ENCODE measurements around the gene TMEM178B.

DNA sequence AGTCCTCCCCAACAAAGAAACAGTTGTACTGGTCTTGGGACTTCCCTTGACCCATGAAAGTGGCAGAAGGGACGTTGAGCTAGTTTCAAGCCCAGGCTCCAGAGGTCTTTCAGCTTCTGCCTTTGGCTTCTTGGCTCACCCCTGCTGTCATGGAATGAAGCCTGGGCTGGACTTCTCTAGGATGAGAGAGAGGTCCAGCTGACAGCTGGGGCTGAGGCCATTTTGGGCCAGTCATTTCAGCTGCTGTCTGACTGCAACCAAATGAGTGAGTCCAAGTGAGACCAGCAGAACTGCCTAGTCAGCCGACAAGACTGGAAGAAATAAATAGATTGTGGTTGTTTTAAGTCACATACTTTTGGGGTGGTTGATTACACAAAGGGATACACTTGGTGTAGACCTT, 76.6 kb downstream of the TMEM178B start:
- TF ChIP-seq, protein P1, sequence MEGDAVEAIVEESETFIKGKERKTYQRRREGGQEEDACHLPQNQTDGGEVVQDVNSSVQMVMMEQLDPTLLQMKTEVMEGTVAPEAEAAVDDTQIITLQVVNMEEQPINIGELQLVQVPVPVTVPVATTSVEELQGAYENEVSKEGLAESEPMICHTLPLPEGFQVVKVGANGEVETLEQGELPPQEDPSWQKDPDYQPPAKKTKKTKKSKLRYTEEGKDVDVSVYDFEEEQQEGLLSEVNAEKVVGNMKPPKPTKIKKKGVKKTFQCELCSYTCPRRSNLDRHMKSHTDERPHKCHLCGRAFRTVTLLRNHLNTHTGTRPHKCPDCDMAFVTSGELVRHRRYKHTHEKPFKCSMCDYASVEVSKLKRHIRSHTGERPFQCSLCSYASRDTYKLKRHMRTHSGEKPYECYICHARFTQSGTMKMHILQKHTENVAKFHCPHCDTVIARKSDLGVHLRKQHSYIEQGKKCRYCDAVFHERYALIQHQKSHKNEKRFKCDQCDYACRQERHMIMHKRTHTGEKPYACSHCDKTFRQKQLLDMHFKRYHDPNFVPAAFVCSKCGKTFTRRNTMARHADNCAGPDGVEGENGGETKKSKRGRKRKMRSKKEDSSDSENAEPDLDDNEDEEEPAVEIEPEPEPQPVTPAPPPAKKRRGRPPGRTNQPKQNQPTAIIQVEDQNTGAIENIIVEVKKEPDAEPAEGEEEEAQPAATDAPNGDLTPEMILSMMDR (IDR thresholded peaks at IDR 0.05; ENCODE audit: low read depth, low read length, poor library complexity, severe bottlenecking) = no peak
- TF ChIP-seq EZH2phosphoT487 (IDR thresholded peaks at IDR 0.05; ENCODE audit: borderline replicate concordance, low read length) = no peak

Data from DOHH2 (cell line).